ENCODE data around the gene RPS19BP1. TPM values are rescaled to one million over a fixed set of nuclear protein-coding genes. Genes with fewer than 3 reads are reported as not detected.
A peak's percentile ranks its signal among the peaks of the same experiment; 100 is the strongest.

The RPS19BP1 gene
- total and polyA plus RNA-seq, 8 donors, result 36.9 to 684 (median 155) TPM

DNA sequence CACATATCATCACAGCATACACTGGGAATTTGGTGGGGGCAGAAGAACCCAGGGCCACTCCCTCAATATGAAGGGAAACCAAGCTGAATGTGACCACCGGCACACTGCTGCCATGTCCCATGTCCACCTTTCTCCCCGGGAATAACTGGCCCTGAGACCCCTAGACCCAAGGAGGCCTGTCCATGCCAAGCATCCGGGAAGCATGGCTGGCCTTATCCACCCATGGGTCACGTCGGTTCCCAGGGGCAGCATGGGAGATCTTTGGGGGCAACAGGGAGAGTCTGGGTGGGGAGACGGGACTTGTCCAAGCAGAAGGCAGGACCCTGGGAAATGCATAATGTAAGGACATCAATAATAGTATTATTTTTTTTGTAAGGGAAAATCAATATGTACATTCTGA lies 40.9 kb downstream of the RPS19BP1 start:
- intact Hi-C loops (cut with DNase I; ENCODE audit: low total_unique reads), result no loop called here
- Histone ChIP-seq H3K36me3 (peaks cover 0 to 32% (median 13%) of the 10 kb centered on the region in 4 donors), H3K4me1 (peaks cover 0 to 33% (median 16%) of the 10 kb centered on the region in 4 donors), H3K9me3 (no peaks in the 10 kb centered on the region), H3K27me3 (no peaks in the 10 kb centered on the region), H3K4me3 (no peak overlapping the region), H3K27ac (no peak overlapping the region)
- no peak for TF ChIP-seq POLR2AphosphoS5 (IDR thresholded peaks at IDR 0.05)
- TF ChIP-seq POLR2A (IDR thresholded peaks at IDR 0.05), result no peak
- TF ChIP-seq, protein P1, sequence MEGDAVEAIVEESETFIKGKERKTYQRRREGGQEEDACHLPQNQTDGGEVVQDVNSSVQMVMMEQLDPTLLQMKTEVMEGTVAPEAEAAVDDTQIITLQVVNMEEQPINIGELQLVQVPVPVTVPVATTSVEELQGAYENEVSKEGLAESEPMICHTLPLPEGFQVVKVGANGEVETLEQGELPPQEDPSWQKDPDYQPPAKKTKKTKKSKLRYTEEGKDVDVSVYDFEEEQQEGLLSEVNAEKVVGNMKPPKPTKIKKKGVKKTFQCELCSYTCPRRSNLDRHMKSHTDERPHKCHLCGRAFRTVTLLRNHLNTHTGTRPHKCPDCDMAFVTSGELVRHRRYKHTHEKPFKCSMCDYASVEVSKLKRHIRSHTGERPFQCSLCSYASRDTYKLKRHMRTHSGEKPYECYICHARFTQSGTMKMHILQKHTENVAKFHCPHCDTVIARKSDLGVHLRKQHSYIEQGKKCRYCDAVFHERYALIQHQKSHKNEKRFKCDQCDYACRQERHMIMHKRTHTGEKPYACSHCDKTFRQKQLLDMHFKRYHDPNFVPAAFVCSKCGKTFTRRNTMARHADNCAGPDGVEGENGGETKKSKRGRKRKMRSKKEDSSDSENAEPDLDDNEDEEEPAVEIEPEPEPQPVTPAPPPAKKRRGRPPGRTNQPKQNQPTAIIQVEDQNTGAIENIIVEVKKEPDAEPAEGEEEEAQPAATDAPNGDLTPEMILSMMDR (IDR thresholded peaks at IDR 0.05), result no peak
- no peak for TF ChIP-seq EP300 (IDR thresholded peaks at IDR 0.05)
- WGBS, 5 donors, result 84 to 92% (median 88%) methylated on average over 4 to 6 of the region's 6 CpGs
- DNase-seq, result no peak

DNA sequence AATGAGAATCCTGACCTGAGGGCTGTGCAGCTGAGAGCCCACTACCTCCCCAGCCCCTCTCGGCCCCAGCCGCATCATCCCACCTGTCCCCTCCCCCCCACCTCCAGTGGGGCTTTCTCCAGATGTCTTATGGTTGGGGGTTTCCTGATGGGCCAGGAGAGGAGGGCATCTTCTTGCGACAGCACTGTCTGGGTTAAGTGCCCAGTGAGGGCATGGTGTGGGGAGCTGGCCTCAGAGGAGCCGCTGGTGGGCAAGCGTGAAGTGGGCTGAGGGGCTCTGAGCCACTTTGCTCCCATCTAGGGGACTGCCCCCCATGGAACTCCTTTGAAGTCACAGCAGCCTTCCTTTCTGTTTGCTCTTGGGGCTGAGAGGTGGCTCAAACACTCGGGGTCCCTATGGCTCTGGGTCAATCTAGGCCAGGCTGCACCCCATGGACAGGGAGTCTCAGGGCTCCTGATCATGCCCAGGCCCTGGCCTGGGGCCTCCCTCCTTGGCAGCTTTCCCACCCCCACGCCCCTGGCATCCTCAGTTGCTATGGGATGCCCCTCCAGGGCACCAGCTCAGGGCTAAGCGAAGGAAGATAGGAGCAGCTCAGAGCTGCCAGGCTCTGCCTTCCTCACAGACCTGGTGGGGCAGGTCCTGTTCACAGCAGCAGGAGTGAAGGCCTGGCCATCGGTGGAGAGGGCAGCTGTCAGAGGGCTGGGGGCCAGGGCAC lies 41.4 kb downstream of the RPS19BP1 start:
- Histone ChIP-seq H3K9me3 (no peaks in the 10 kb centered on the region), H3K27me3 (no peaks in the 10 kb centered on the region), H3K4me1 (peaks cover 0 to 27% (median 11%) of the 10 kb centered on the region in 4 donors), H3K27ac (no peak overlapping the region), H3K36me3 (peaks cover 0 to 32% (median 13%) of the 10 kb centered on the region in 4 donors), H3K4me3 (no peak overlapping the region)
- TF ChIP-seq POLR2AphosphoS5 (IDR thresholded peaks at IDR 0.05) (no peak), EP300 (IDR thresholded peaks at IDR 0.05) (no peak), POLR2A (IDR thresholded peaks at IDR 0.05) (no peak)
- TF ChIP-seq, protein P1 (IDR thresholded peaks at IDR 0.05), result no peak
- DNase-seq, result no peak
- 78 to 91% (median 80%) methylated on average over 6 to 9 of the region's 9 CpGs for WGBS, 5 donors
- intact Hi-C loops (cut with DNase I; ENCODE audit: low total_unique reads), result no loop called here

DNA sequence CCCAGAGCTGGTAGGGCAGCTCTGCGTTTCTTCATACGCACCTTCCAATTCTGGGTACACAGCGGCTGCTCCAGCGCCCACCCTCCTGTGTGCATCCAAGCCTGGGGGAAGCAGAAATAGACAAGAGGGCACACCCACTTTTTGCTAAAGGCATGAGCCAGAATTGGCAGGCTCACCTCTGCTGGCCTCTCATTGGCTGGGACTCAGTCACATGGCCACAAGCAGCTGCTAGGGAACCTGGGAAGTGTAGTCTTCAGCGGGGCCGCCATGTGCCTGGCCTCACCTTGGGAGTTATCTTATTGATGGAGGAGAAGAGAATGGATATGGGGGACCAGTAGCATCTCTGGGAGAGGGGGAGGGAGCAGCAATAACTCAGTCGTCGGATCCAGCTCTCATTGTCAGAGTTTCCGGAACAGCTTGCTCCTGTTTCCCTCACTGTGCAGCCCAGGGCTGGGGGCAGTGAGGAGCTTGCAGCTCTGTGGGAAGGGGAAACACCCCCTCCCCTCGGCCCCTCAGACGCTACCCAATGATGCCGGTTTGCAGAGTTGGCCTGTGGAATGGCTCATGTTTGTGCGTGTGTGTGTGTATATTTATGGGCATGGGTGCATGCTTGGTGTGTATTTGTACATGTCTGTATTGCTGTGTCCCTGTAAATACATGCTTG lies 42.3 kb downstream of the RPS19BP1 start:
- H3K27ac ChIP-seq, result no peak overlapping the region
- intact Hi-C loops (cut with DNase I; ENCODE audit: low total_unique reads), result no loop called here
- peaks cover 0 to 32% (median 13%) of the 10 kb centered on the region in 4 donors for H3K36me3 ChIP-seq
- no peaks in the 10 kb centered on the region for H3K27me3 ChIP-seq
- H3K4me3 ChIP-seq, result no peak overlapping the region
- TF ChIP-seq POLR2AphosphoS5 (IDR thresholded peaks at IDR 0.05) (peak in 1 of 3 donors; percentile 21), POLR2A (IDR thresholded peaks at IDR 0.05) (no peak)
- no peaks in the 10 kb centered on the region for H3K9me3 ChIP-seq
- 49 to 58% (median 54%) methylated on average over 12 to 13 of the region's 13 CpGs for WGBS, 5 donors
- DNase-seq, result peak; percentile 76 to 90
- peaks cover 0 to 24% (median 9%) of the 10 kb centered on the region in 4 donors for H3K4me1 ChIP-seq

DNA sequence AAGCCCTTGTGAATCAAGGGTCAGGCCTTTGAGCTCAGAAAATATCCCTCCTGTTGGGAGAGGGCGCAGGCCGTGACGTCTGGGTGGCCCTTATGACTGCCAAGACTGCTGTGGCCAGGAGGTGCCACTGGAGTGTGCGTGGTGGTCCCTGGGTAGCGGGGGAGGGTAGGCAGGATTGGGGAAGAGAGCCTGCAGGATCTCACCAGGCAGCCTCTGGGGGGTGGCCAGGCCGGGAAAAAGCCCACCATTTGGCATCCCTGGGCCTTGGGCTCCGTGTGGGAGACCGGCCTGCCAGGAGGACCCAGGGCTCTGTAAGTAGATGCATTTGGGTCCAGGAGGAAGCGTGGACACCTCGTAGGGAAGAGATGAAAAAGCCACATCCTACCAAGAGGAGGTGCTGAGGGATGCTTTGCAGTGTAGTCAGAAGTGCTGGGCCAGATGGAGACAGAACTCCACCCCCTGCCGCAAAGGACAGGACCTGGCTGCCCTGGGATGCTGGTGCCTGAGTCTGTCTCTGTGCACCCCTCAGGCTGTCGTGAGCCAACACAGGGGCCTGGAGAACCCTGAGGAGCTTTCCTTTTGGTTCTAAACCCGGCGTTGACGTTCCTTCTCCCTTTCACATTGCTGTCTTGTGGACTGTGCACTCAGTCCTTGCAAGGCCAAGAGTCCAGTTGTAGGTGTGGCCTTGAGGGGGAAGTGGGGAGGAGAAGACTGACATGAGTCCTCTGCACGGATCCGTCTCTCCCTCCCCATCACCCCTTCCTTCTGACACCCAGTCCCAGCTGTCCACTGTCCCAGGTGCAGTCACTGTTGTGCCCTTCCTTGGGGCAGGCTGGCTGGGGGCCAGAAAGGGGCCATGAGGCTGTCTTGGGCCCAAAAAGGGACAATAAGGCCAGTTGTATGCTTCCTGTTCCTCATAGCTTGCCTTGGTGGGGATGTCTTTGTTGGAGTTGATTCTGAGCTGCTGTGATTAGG lies 43.2 kb downstream of the RPS19BP1 start:
- DNase-seq, result no peak
- 77 to 83% (median 81%) methylated on average over 16 to 17 of the region's 17 CpGs for WGBS, 5 donors
- H3K27ac ChIP-seq, result no peak overlapping the region

More for the DNA sequence above, 43.2 kb downstream of the RPS19BP1 start:
- intact Hi-C loops (cut with DNase I; ENCODE audit: low total_unique reads), result no loop called here
- no peaks in the 10 kb centered on the region for H3K9me3 ChIP-seq
- no peak for TF ChIP-seq POLR2A (IDR thresholded peaks at IDR 0.05)
- no peak for TF ChIP-seq POLR2AphosphoS5 (IDR thresholded peaks at IDR 0.05)
- no peak for TF ChIP-seq EP300 (IDR thresholded peaks at IDR 0.05)
- TF ChIP-seq, protein P1 (IDR thresholded peaks at IDR 0.05), result no peak
- peaks cover 0 to 21% (median 9%) of the 10 kb centered on the region in 4 donors for H3K4me1 ChIP-seq
- no peak overlapping the region for H3K4me3 ChIP-seq
- peaks cover 0 to 32% (median 13%) of the 10 kb centered on the region in 4 donors for H3K36me3 ChIP-seq
- H3K27me3 ChIP-seq, result no peaks in the 10 kb centered on the region
